CD14-positive monocyte (primary cell): Measurements from ENCODE around the gene SMIM35. TPM values are rescaled to one million over a fixed set of nuclear protein-coding genes. Genes with fewer than 3 reads are reported as not detected.

ENCODE experiments used
- DNase-seq, 3 donors: peaks; one replicate each; pipeline ENCODE4 v3.0.0-alpha.2; 2011 to 2022
- H2AFZ ChIP-seq: 2 replicates; pipeline ENCODE4 v1.6.0; 2012; ENCODE audit warnings: mild to moderate bottlenecking, low read depth, low read length, inconsistent platforms; ENCODE audit not compliant: insufficient read depth, poor library complexity, severe bottlenecking
- H3K27ac ChIP-seq, 2 donors: 1 replicate in 1 of 2; 2 replicates in 1 of 2; pipeline ENCODE4 v1.5.1; 2012 to 2013; ENCODE audit warnings: low read length in 2 of 2, control low read depth in 1 of 2, inconsistent platforms in 1 of 2, low read depth in 1 of 2, mild to moderate bottlenecking in 1 of 2
- H3K27me3 ChIP-seq, 2 donors: one replicate each; pipeline versions ENCODE4 v1.6.0 to v1.6.1; 2011 to 2013; ENCODE audit warnings: low read length in 2 of 2; ENCODE audit not compliant: control insufficient read depth in 2 of 2, insufficient read depth in 2 of 2
- H3K36me3 ChIP-seq, 2 donors: replicated peaks in 1 of 2; 1 replicate in 1 of 2; 2 replicates in 1 of 2; pipeline versions ENCODE4 v1.5.1 to v1.6.1; 2012 to 2013; ENCODE audit warnings: low read length in 2 of 2, control low read depth in 1 of 2, inconsistent platforms in 1 of 2, mild to moderate bottlenecking in 1 of 2; ENCODE audit not compliant: insufficient read depth in 2 of 2, control insufficient read depth in 1 of 2
- H3K4me1 ChIP-seq, 2 donors: 1 replicate in 1 of 2; 2 replicates in 1 of 2; pipeline versions ENCODE4 v1.5.1 to v1.6.1; 2012 to 2013; ENCODE audit warnings: low read length in 2 of 2, control low read depth in 1 of 2, inconsistent platforms in 1 of 2, mild to moderate bottlenecking in 1 of 2, moderate library complexity in 1 of 2; ENCODE audit not compliant: insufficient read depth in 2 of 2, control insufficient read depth in 1 of 2
- H3K4me2 ChIP-seq: replicated peaks from 2 replicates; pipeline ENCODE3; 2012; ENCODE audit warnings: low read length, moderate library complexity, mild to moderate bottlenecking; ENCODE audit not compliant: poor library complexity, severe bottlenecking; ENCODE audit errors: extremely low read depth
- H3K4me3 ChIP-seq, 3 experiments: fragments of 200-600 bp in 1 of 3; sonication (generic) in 1 of 3; replicated peaks in 1 of 3; 1 replicate in 2 of 3; 2 replicates in 1 of 3; pipeline ENCODE4 v1.5.1; 2011 to 2013; ENCODE audit warnings: low read length in 3 of 3, mild to moderate bottlenecking in 3 of 3, control low read depth in 2 of 3, low read depth in 2 of 3, inconsistent platforms in 1 of 3, moderate library complexity in 1 of 3
- H3K79me2 ChIP-seq: 2 replicates; pipeline ENCODE4 v1.6.0; 2012; ENCODE audit warnings: mild to moderate bottlenecking, control low read depth, inconsistent platforms, low read length, moderate library complexity; ENCODE audit not compliant: insufficient read depth
- H3K9ac ChIP-seq: 2 replicates; pipeline ENCODE4 v1.6.0; 2017; ENCODE audit warnings: low read length, mild to moderate bottlenecking; ENCODE audit not compliant: insufficient read depth, poor library complexity, severe bottlenecking
- H3K9me3 ChIP-seq, 2 donors: replicated peaks in 1 of 2; 1 replicate in 1 of 2; 2 replicates in 1 of 2; pipeline versions ENCODE4 v1.5.1 to v1.6.1; 2012 to 2013; ENCODE audit warnings: low read length in 2 of 2, control low read depth in 1 of 2; ENCODE audit not compliant: control insufficient read depth in 1 of 2, insufficient read depth in 1 of 2
- H4K20me1 ChIP-seq: 2 replicates; pipeline ENCODE4 v1.6.0; 2012; ENCODE audit warnings: mild to moderate bottlenecking, low read length, control low read depth, moderate library complexity; ENCODE audit not compliant: insufficient read depth
- H3K27ac Mint-ChIP-seq, 7 donors: one replicate each; pipeline ENCODE4 v1.8.0; 2020; ENCODE audit warnings: mild to moderate bottlenecking in 7 of 7, mixed read lengths in 7 of 7, moderate library complexity in 6 of 7, inconsistent platforms in 2 of 7
- H3K27me3 Mint-ChIP-seq, 3 donors: one replicate each; pipeline ENCODE4 v1.8.0; 2021 to 2022; ENCODE audit warnings: low read depth in 3 of 3, mild to moderate bottlenecking in 3 of 3, mixed read lengths in 3 of 3, moderate library complexity in 3 of 3, inconsistent platforms in 1 of 3
- H3K36me3 Mint-ChIP-seq, 2 donors: one replicate each; pipeline ENCODE4 v1.8.0; 2020; ENCODE audit warnings: mixed read lengths in 2 of 2, inconsistent platforms in 1 of 2, mild to moderate bottlenecking in 1 of 2
- H3K4me1 Mint-ChIP-seq: one replicate; pipeline ENCODE4 v1.8.0; 2020; ENCODE audit warnings: mild to moderate bottlenecking, mixed read lengths
- H3K4me3 Mint-ChIP-seq, 2 donors: one replicate each; pipeline ENCODE4 v1.8.0; 2020; ENCODE audit warnings: mild to moderate bottlenecking in 2 of 2, mixed read lengths in 2 of 2, moderate library complexity in 1 of 2
- H3K9me3 Mint-ChIP-seq, 7 donors: one replicate each; pipeline ENCODE4 v1.8.0; 2020 to 2022; ENCODE audit warnings: mixed read lengths in 7 of 7, mild to moderate bottlenecking in 6 of 7, moderate library complexity in 6 of 7, inconsistent platforms in 2 of 7
- WGBS: methylation state at CpG from one replicate; pipeline ENCODE4 v1.1.5; 2013; ENCODE audit warnings: missing lambda C conversion rate; ENCODE audit not compliant: insufficient coverage; 5-methylcytosine and 5-hydroxymethylcytosine counted together
- intact Hi-C, 2 donors: fragments of 100-400 bp; cut with micrococcal nuclease; formaldehyde crosslinking; loops; one replicate each; pipeline versions ENCODE4 v1.15.0 to v1.15.1; 2023
- polyA plus RNA-seq, 3 donors: library from polyadenylated mRNA; depleted of rRNA in 1 of 3; unstranded in 2 of 3; stranded (reverse) in 1 of 3; fragments of 300-500 nt in 2 of 3; fragments of >200 nt in 1 of 3; fragmentation: Illumina TruSeq in 2 of 3; gene quantifications; 1 replicate in 2 of 3; 2 replicates in 1 of 3; pipeline ENCODE4 v1.2.3, GENCODE V29; 2012 to 2021
- TF ChIP-seq, protein P1 (sequence below): fragments of 200-600 bp; IDR thresholded peaks from one replicate; pipeline ENCODE4 v1.8.0; 2022; ENCODE audit warnings: antibody characterized with exemption, mild to moderate bottlenecking

Gene SMIM35
- polyA plus RNA-seq, 3 donors: 0.05 to 0.29 (median 0.11) TPM

DNA sequence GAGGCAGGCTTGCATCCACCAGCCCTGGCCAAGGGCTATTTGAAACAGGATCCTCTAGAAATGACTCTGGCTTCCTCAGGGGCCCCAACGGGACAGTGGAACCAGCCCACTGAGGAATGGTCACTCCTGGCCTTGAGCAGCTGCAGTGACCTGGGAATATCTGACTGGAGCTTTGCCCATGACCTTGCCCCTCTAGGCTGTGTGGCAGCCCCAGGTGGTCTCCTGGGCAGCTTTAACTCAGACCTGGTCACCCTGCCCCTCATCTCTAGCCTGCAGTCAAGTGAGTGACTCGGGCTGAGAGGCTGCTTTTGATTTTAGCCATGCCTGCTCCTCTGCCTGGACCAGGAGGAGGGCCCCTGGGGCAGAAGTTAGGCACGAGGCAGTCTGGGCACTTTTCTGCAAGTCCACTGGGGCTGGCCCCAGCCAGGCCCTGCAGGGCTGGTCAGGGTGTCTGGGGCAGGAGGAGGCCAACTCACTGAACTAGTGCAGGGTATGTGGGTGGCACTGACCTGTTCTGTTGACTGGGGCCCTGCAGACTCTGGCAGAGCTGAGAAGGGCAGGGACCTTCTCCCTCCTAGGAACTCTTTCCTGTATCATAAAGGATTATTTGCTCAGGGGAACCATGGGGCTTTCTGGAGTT, 87.3 kb downstream of the SMIM35 start:
- Mint-ChIP-seq H3K36me3 (peaks cover 73 to 79% of the 10 kb centered on the region in 2 donors), H3K4me3 (peak overlapping the region; percentile 10 to 27), H3K4me1 (peaks cover 86% of the 10 kb centered on the region), H3K27me3 (peaks cover 0 to 2% (median 0%) of the 10 kb centered on the region in 3 donors), H3K9me3 (peaks cover 4 to 13% (median 6%) of the 10 kb centered on the region in 7 donors), H3K27ac (peak overlapping the region; percentile 68 to 98 (median 95))
- peak overlapping the region in 1 of 3 experiments; percentile 41 for H3K4me3 ChIP-seq
- no peak overlapping the region for H3K9ac ChIP-seq
- H3K27me3 ChIP-seq: no peaks in the 10 kb centered on the region
- H3K4me2 ChIP-seq: peak overlapping the region; percentile 11
- intact Hi-C loops: loop anchor here in 1 of 2 donors (10.0 kb wide), 1 partner anchor 55 kb away; no protein-coding TSS in a partner anchor
- WGBS: 100% methylated on average over 3 of the region's 3 CpGs
- DNase-seq: no peak
- H3K9me3 ChIP-seq: peaks cover 0 to 4% of the 10 kb centered on the region in 2 donors
- H3K36me3 ChIP-seq: peaks cover 67 to 71% of the 10 kb centered on the region in 2 donors
- peaks cover 62% of the 10 kb centered on the region for H3K79me2 ChIP-seq
- TF ChIP-seq, protein P1, sequence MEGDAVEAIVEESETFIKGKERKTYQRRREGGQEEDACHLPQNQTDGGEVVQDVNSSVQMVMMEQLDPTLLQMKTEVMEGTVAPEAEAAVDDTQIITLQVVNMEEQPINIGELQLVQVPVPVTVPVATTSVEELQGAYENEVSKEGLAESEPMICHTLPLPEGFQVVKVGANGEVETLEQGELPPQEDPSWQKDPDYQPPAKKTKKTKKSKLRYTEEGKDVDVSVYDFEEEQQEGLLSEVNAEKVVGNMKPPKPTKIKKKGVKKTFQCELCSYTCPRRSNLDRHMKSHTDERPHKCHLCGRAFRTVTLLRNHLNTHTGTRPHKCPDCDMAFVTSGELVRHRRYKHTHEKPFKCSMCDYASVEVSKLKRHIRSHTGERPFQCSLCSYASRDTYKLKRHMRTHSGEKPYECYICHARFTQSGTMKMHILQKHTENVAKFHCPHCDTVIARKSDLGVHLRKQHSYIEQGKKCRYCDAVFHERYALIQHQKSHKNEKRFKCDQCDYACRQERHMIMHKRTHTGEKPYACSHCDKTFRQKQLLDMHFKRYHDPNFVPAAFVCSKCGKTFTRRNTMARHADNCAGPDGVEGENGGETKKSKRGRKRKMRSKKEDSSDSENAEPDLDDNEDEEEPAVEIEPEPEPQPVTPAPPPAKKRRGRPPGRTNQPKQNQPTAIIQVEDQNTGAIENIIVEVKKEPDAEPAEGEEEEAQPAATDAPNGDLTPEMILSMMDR: no peak
- H2AFZ ChIP-seq: no peak overlapping the region
- H3K4me1 ChIP-seq: peaks cover 85 to 100% of the 10 kb centered on the region in 2 donors
- H4K20me1 ChIP-seq: peaks cover 80% of the 10 kb centered on the region
- H3K27ac ChIP-seq: peak overlapping the region; percentile 76 to 95

- no peak for DNase-seq
- peak overlapping the region; percentile 69 to 96 (median 88) for H3K27ac Mint-ChIP-seq
- Histone ChIP-seq H3K9ac (no peak overlapping the region), H4K20me1 (peaks cover 87% of the 10 kb centered on the region), H3K4me3 (peak overlapping the region in 1 of 3 experiments; percentile 41), H3K79me2 (peaks cover 68% of the 10 kb centered on the region), H2AFZ (no peak overlapping the region), H3K27ac (peak overlapping the region; percentile 76 to 95), H3K9me3 (peaks cover 0 to 1% of the 10 kb centered on the region in 2 donors), H3K27me3 (no peaks in the 10 kb centered on the region), H3K4me2 (peak overlapping the region; percentile 11), H3K36me3 (peaks cover 74 to 78% of the 10 kb centered on the region in 2 donors), H3K4me1 (peaks cover 85 to 100% of the 10 kb centered on the region in 2 donors)
- WGBS: 99% methylated on average over 9 of the region's 10 CpGs
- TF ChIP-seq, protein P1: no peak
- H3K27me3 Mint-ChIP-seq: peaks cover 0 to 2% (median 0%) of the 10 kb centered on the region in 3 donors
- intact Hi-C loops: loop anchor here in 1 of 2 donors (10.0 kb wide), 1 partner anchor 56 kb away; no protein-coding TSS in a partner anchor
- peaks cover 77 to 79% of the 10 kb centered on the region in 2 donors for H3K36me3 Mint-ChIP-seq
- peaks cover under 1 to 8% (median 3%) of the 10 kb centered on the region in 7 donors for H3K9me3 Mint-ChIP-seq
- H3K4me1 Mint-ChIP-seq: peaks cover 86% of the 10 kb centered on the region
- H3K4me3 Mint-ChIP-seq: peak overlapping the region; percentile 21 to 41
Measured at GRCh38 chr11:117998664-117999353, 88.0 kb downstream of the SMIM35 start.
